Rectal smooth muscle tissue (tissue), 1 donor: ENCODE measurements around the gene PSMC3.

ENCODE experiments used
- H3K27ac ChIP-seq: one replicate; pipeline ENCODE4 v1.7.0; 2013; ENCODE audit warnings: low read depth, low read length, inconsistent platforms
- H3K27me3 ChIP-seq: one replicate; pipeline ENCODE4 v1.7.0; 2013; ENCODE audit warnings: low read length; ENCODE audit not compliant: control insufficient read depth, insufficient read depth
- H3K36me3 ChIP-seq: one replicate; pipeline ENCODE4 v1.7.0; 2013; ENCODE audit warnings: low read length; ENCODE audit not compliant: control insufficient read depth, insufficient read depth
- H3K4me1 ChIP-seq: one replicate; pipeline ENCODE4 v1.7.0; 2013; ENCODE audit warnings: low read length; ENCODE audit not compliant: control insufficient read depth, insufficient read depth
- H3K4me3 ChIP-seq: one replicate; pipeline ENCODE4 v1.7.0; 2013; ENCODE audit warnings: low read length
- H3K9ac ChIP-seq: one replicate; pipeline ENCODE4 v1.7.0; 2013; ENCODE audit warnings: low read length

PSMC3 gene

DNA sequence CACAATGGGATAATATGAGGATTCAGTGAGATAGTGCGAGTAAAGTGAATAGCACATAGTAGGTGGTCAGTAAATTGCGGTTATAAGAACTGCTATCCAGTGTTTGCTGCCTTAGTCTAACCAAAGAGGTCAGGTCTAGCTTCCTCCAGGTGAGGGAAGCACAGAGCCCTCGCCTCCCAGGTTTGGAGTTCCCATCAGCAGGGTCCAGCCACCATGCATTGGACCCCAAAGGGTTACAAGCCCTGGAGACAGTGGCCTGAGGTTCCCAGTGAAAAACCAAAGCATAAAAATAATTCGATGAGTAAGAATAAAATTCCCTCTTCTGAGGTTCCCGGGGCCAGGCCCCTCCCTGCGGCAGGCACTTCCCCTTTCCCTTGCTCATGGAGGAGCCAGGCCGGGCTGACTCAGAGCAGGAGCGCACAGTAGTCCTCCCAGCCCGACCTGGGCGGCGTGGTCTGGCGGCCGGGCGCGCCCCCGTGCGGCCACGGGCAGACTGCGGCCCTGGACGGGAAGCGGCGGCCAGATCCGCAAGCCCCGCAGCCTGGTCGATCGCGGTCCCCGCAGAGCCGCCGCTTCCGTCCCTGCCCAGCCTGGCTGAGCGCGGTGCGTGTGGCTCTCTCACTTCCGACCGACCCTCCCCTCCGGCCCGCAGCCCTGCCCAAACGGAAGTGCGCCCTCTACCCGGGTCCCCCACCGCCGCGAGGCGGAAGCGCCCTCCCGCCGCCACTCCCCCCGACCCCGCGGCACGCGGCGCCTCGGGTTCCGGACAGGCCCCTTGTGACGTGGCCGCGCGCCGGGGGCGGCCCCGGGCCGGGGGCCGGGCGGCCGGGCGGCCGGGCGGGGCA lies 18.3 kb downstream of the PSMC3 start, which contains the start of gene SLC39A13:
TSS of gene SLC39A13 (plus strand) at position 845 of the 845 bp plus-strand sequence. CDS start 1,505 bp downstream, outside the sequence.
- Histone ChIP-seq H3K27me3 (no peaks in the 10 kb centered on the region), H3K4me1 (peaks cover 17% of the 10 kb centered on the region), H3K4me3 (peak within 1 kb of the TSS; percentile 84), H3K9ac (peak within 1 kb of the TSS; percentile 46), H3K27ac (peak within 1 kb of the TSS; percentile 91), H3K36me3 (no peaks in the 10 kb centered on the region)

GRCh38 chr11:47406896-47407745 lies 19.1 kb downstream of the PSMC3 start:
- H3K4me1 ChIP-seq, result peaks cover 17% of the 10 kb centered on the region
- H3K9ac ChIP-seq, result peak overlapping the region; percentile 46
- peak overlapping the region; percentile 91 for H3K27ac ChIP-seq
- H3K4me3 ChIP-seq, result peak overlapping the region; percentile 81
- no peaks in the 10 kb centered on the region for H3K36me3 ChIP-seq
- no peaks in the 10 kb centered on the region for H3K27me3 ChIP-seq

DNA sequence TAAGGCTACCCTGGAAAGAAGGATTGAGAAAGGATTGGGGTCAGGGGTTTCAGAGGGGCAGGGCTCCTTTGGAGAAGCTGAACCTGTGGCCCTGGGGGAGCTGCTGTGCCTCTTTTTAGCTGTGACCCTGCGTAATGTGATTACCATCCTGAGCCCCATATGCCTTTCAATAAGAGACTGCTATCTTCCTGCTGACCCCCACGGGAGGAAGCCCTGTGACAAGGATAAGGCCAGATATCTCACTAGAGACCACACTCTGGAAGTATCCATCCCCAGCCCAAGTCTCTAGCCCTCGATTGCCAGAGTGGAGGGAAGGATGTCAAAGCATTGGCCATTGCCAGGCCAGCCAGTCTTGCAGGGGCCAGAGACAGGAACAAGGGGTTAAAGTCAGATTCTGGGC lies 22.7 kb downstream of the PSMC3 start:
- no peak overlapping the region for H3K27ac ChIP-seq
- no peaks in the 10 kb centered on the region for H3K36me3 ChIP-seq
- H3K9ac ChIP-seq, result no peak overlapping the region
- H3K27me3 ChIP-seq, result no peaks in the 10 kb centered on the region
- peaks cover 14% of the 10 kb centered on the region for H3K4me1 ChIP-seq
- no peak overlapping the region for H3K4me3 ChIP-seq

- Histone ChIP-seq H3K27ac (no peak overlapping the region), H3K4me1 (peaks cover 14% of the 10 kb centered on the region), H3K27me3 (no peaks in the 10 kb centered on the region), H3K9ac (no peak overlapping the region), H3K36me3 (no peaks in the 10 kb centered on the region), H3K4me3 (no peak overlapping the region)
These were observed 23.1 kb downstream of the PSMC3 start for GRCh38 chr11:47403135-47403534.

DNA sequence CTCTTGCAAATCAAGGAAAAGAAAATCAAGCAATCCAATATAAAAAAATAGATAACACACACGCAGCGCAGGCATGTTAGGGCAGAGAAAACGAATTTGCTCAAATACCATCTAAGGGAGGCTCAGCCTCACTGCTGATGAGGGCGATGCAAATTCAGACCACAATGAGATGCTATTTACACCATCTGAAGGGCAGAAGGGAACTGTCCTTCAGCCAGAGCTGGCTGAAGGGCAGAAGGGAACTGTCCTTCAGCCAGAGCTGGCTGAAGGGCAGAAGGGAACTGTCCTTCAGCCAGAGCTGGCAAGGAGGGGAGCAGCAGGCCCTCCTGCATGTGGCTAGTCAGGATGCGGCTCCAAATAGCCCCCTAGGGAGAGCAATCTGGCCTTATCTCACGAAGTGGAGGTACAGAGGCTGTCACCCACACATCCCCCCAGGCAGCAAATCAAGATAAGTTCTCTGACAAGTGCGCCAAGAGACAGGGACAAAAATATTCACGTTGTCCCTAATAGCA lies 25.4 kb downstream of the PSMC3 start:
- H3K4me3 ChIP-seq, result peak overlapping the region; percentile 63
- H3K27ac ChIP-seq, result peak overlapping the region; percentile 75
- peaks cover 7% of the 10 kb centered on the region for H3K4me1 ChIP-seq
- H3K36me3 ChIP-seq, result no peaks in the 10 kb centered on the region
- no peaks in the 10 kb centered on the region for H3K27me3 ChIP-seq
- no peak overlapping the region for H3K9ac ChIP-seq

GRCh38 chr11:47399860-47400767 lies 26.1 kb downstream of the PSMC3 start:
- Histone ChIP-seq H3K27ac (peak overlapping the region; percentile 75), H3K36me3 (no peaks in the 10 kb centered on the region), H3K27me3 (no peaks in the 10 kb centered on the region), H3K4me3 (peak overlapping the region; percentile 84), H3K4me1 (peaks cover 7% of the 10 kb centered on the region), H3K9ac (peak overlapping the region; percentile 62)

- H3K27me3 ChIP-seq, result no peaks in the 10 kb centered on the region
- no peaks in the 10 kb centered on the region for H3K36me3 ChIP-seq
- no peak overlapping the region for H3K27ac ChIP-seq
- H3K9ac ChIP-seq, result no peak overlapping the region
- H3K4me3 ChIP-seq, result no peak overlapping the region
- peaks cover 7% of the 10 kb centered on the region for H3K4me1 ChIP-seq
These were observed 27.7 kb downstream of the PSMC3 start for GRCh38 chr11:47398551-47398950.

GRCh38 chr11:47398011-47398410 lies 28.2 kb downstream of the PSMC3 start:
- H3K9ac ChIP-seq, result no peak overlapping the region
- no peak overlapping the region for H3K27ac ChIP-seq
- no peak overlapping the region for H3K4me3 ChIP-seq
- peaks cover 7% of the 10 kb centered on the region for H3K4me1 ChIP-seq
- no peaks in the 10 kb centered on the region for H3K36me3 ChIP-seq
- no peaks in the 10 kb centered on the region for H3K27me3 ChIP-seq

- Histone ChIP-seq H3K27me3 (no peaks in the 10 kb centered on the region), H3K9ac (no peak overlapping the region), H3K36me3 (no peaks in the 10 kb centered on the region), H3K4me1 (peaks cover 7% of the 10 kb centered on the region), H3K4me3 (no peak overlapping the region), H3K27ac (no peak overlapping the region)
These were observed 30.3 kb downstream of the PSMC3 start for GRCh38 chr11:47396049-47396320.

- peak overlapping the region; percentile 1 for H3K4me3 ChIP-seq
- peak overlapping the region; percentile 3 for H3K9ac ChIP-seq
- H3K4me1 ChIP-seq, result peaks cover 4% of the 10 kb centered on the region
- H3K27me3 ChIP-seq, result no peaks in the 10 kb centered on the region
- H3K27ac ChIP-seq, result peak overlapping the region; percentile 69
- no peaks in the 10 kb centered on the region for H3K36me3 ChIP-seq
These were observed 30.8 kb downstream of the PSMC3 start for GRCh38 chr11:47395223-47396048.
